Esophagus muscularis mucosa (tissue), 4 donors: ENCODE data around the gene MYD88. TPM values are rescaled to one million over a fixed set of nuclear protein-coding genes. Genes with fewer than 3 reads are reported as not detected.

Experiments used
- DNase-seq: peaks from one replicate; pipeline ENCODE4 v3.0.0-alpha.2; 2017; ENCODE audit errors: extremely low spot score
- H3K27ac ChIP-seq, 4 donors: fragments of 200-600 bp; sonication (generic); replicated peaks in 1 of 4; 1 replicate in 3 of 4; 2 replicates in 1 of 4; pipeline ENCODE4 v1.5.1; 2016 to 2019; ENCODE audit warnings: mild to moderate bottlenecking in 1 of 4
- H3K27me3 ChIP-seq, 4 donors: fragments of 200-600 bp; sonication (generic); one replicate each; pipeline versions ENCODE4 v1.5.1 to v1.6.0; 2016 to 2019
- H3K36me3 ChIP-seq, 4 donors: fragments of 200-600 bp; sonication (generic); one replicate each; pipeline ENCODE4 v1.5.1; 2016 to 2019
- H3K4me1 ChIP-seq, 4 donors: fragments of 200-600 bp; sonication (generic); one replicate each; pipeline ENCODE4 v1.5.1; 2016 to 2019
- H3K4me3 ChIP-seq, 4 donors: fragments of 200-600 bp; sonication (generic); 1 replicate in 2 of 4; 2 replicates in 2 of 4; pipeline ENCODE4 v1.5.1; 2016 to 2019; ENCODE audit warnings: mild to moderate bottlenecking in 4 of 4, moderate library complexity in 1 of 4
- H3K9me3 ChIP-seq, 4 donors: fragments of 200-600 bp; sonication (generic); 1 replicate in 3 of 4; 2 replicates in 1 of 4; pipeline ENCODE4 v1.5.1; 2016 to 2019
- CTCF ChIP-seq, 3 experiments: fragments of 200-600 bp in 2 of 3; fragments of 450-650 bp in 1 of 3; sonication (generic) in 2 of 3; IDR thresholded peaks; one replicate each; pipeline ENCODE4 v1.5.1; 2017 to 2019; ENCODE audit warnings: antibody characterized with exemption in 3 of 3, mild to moderate bottlenecking in 2 of 3, moderate library complexity in 1 of 3
- EP300 ChIP-seq: sonication (generic); formaldehyde crosslinking; IDR thresholded peaks from one replicate; pipeline ENCODE4 v1.6.1; 2017; ENCODE audit warnings: antibody characterized with exemption
- POLR2A ChIP-seq: fragments of 450-650 bp; IDR thresholded peaks from one replicate; pipeline ENCODE4 v1.6.1; 2017; ENCODE audit warnings: antibody characterized with exemption, moderate library complexity, mild to moderate bottlenecking, low read depth
- POLR2AphosphoS5 ChIP-seq, 2 donors: sonication (generic); formaldehyde crosslinking; IDR thresholded peaks; one replicate each; pipeline ENCODE4 v1.6.1; 2017; ENCODE audit warnings: antibody characterized with exemption in 2 of 2
- whole genome bisulfite sequencing: methylation state at CpG from one replicate; pipeline ENCODE4 v1.1.5; 2018; 5-methylcytosine and 5-hydroxymethylcytosine counted together
- intact Hi-C: fragments of 100-400 bp; cut with DNase I; formaldehyde crosslinking; loops from one replicate; pipeline ENCODE4 v1.15.1; 2023
- total RNA-seq, 4 donors: library from RNA; depleted of rRNA; stranded (reverse); fragments of >200 nt; gene quantifications; one replicate each; pipeline versions ENCODE4 v1.1.0 to v1.2.1, GENCODE V29; 2016

Gene MYD88
- total RNA-seq, 4 donors from 2014 or later, result 21.2 to 38.6 (median 26.1) TPM

GRCh38 chr3:38100498-38100897, 38.0 kb upstream of the MYD88 start:
- Histone ChIP-seq H3K36me3 (no peaks in the 10 kb centered on the region), H3K27ac (no peak overlapping the region), H3K4me3 (no peak overlapping the region), H3K9me3 (peaks cover 0 to 3% (median under 1%) of the 10 kb centered on the region in 4 donors), H3K4me1 (no peaks in the 10 kb centered on the region), H3K27me3 (no peaks in the 10 kb centered on the region)
- TF ChIP-seq EP300, result no peak
- TF ChIP-seq POLR2AphosphoS5 (IDR thresholded peaks at IDR 0.05), result no peak
- TF ChIP-seq CTCF (IDR thresholded peaks at IDR 0.05), result no peak
- TF ChIP-seq POLR2A, result no peak
- 95% methylated on average over 3 of the region's 3 CpGs for WGBS
- DNase-seq, result no peak
- intact Hi-C loops, result no loop called here

- H3K9me3 ChIP-seq, result peaks cover 0 to 5% (median 2%) of the 10 kb centered on the region in 4 donors
- intact Hi-C loops, result no loop called here
- TF ChIP-seq POLR2AphosphoS5 (IDR thresholded peaks at IDR 0.05) (no peak), CTCF (IDR thresholded peaks at IDR 0.05) (no peak), POLR2A (no peak), EP300 (no peak)
- H3K27me3 ChIP-seq, result no peaks in the 10 kb centered on the region
- H3K36me3 ChIP-seq, result no peaks in the 10 kb centered on the region
- H3K27ac ChIP-seq, result no peak overlapping the region
- H3K4me3 ChIP-seq, result no peak overlapping the region
- 84% methylated on average over 6 of the region's 6 CpGs for WGBS
- no peaks in the 10 kb centered on the region for H3K4me1 ChIP-seq
- no peak for DNase-seq
Measured at GRCh38 chr3:38101811-38102443, 36.5 kb upstream of the MYD88 start.

- Histone ChIP-seq H3K4me3 (no peak overlapping the region), H3K9me3 (peaks cover 0 to 5% (median 2%) of the 10 kb centered on the region in 4 donors), H3K27me3 (no peaks in the 10 kb centered on the region), H3K27ac (no peak overlapping the region), H3K4me1 (no peaks in the 10 kb centered on the region), H3K36me3 (no peaks in the 10 kb centered on the region)
- no peak for DNase-seq
- TF ChIP-seq POLR2A, result no peak
- TF ChIP-seq POLR2AphosphoS5 (IDR thresholded peaks at IDR 0.05), result no peak
- TF ChIP-seq CTCF (IDR thresholded peaks at IDR 0.05), result no peak
- TF ChIP-seq EP300, result no peak
- intact Hi-C loops, result no loop called here
- 72% methylated on average over 1 of the region's 1 CpG for whole genome bisulfite sequencing
Measured at GRCh38 chr3:38102444-38102814, 36.0 kb upstream of the MYD88 start.

GRCh38 chr3:38105525-38105924, 32.9 kb upstream of the MYD88 start:
- Histone ChIP-seq H3K36me3 (no peaks in the 10 kb centered on the region), H3K4me3 (no peak overlapping the region), H3K27ac (no peak overlapping the region), H3K27me3 (peaks cover 0 to 11% (median 0%) of the 10 kb centered on the region in 4 donors), H3K4me1 (no peaks in the 10 kb centered on the region), H3K9me3 (peaks cover 0 to 5% (median 2%) of the 10 kb centered on the region in 4 donors)
- no peak for TF ChIP-seq CTCF (IDR thresholded peaks at IDR 0.05)
- no peak for TF ChIP-seq EP300
- no peak for TF ChIP-seq POLR2A
- TF ChIP-seq POLR2AphosphoS5 (IDR thresholded peaks at IDR 0.05), result no peak
- WGBS, result 83% methylated on average over 1 of the region's 1 CpG
- intact Hi-C loops, result no loop called here
- DNase-seq, result no peak
